Stimulated activated CD8-positive, alpha-beta memory T cell treated with anti-CD3 and anti-CD28 coated beads, Interleukin-7, amount 100 ng/mL, for 48 hours (primary cell): Measurements from ENCODE around the gene WASHC4.
"Not testable (repeated sequence)": the region's sequence is repeated elsewhere in the genome, so short reads cannot be mapped to it uniquely, and the experiment has no call there.

Experiments used
- DNase-seq, 2 donors: peaks; one replicate each; pipeline ENCODE4 v3.0.0-alpha.2; 2020; ENCODE audit warnings: low read depth in 1 of 2; ENCODE audit errors: extremely low read depth in 1 of 2

The WASHC4 gene

GRCh38 chr12:105091476-105092206 is 15.9 kb upstream of the WASHC4 start:
- no peak for DNase-seq

DNA sequence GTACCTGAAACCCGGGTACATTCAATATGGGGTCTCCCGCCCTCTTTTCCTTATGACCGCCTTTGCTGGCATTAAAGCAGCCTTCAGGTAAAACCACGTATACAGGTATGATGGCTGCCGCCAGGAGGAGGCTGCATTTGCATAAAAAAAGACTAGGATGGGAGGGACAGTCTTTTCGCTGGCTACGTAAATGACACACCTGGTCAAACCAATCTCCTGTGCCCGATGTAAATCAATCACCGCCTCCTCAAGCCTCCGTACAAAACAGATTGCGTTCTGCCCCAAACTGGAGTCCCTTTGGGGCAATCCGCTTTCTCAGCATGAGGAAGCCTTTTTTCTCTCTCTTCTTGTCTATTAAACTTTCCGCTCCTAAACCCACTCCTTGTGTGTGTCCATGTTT is 15.2 kb upstream of the WASHC4 start:
- no peak for DNase-seq

GRCh38 chr12:105095338-105095737 is 12.2 kb upstream of the WASHC4 start:
- not testable (repeated sequence) for DNase-seq

DNA sequence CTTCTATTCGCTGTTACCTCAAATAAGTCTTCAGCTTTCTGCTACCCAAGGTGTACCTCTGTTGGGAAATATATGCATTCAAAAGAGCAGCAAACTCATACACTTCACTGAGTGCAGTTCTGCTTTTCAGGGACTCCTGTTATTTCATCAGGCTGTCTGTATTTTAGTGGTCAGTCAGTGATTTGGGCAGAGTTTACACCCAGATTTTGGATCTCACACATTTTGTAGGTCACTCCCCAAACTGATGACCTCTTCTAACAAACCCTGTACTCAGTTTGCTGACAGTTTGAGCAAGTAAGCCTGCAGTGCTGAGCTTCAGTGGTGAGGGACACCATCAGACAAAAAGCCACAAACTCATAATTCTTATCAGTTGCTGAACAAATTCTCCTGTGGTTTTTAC is 8.2 kb upstream of the WASHC4 start:
- DNase-seq, result no peak

DNA sequence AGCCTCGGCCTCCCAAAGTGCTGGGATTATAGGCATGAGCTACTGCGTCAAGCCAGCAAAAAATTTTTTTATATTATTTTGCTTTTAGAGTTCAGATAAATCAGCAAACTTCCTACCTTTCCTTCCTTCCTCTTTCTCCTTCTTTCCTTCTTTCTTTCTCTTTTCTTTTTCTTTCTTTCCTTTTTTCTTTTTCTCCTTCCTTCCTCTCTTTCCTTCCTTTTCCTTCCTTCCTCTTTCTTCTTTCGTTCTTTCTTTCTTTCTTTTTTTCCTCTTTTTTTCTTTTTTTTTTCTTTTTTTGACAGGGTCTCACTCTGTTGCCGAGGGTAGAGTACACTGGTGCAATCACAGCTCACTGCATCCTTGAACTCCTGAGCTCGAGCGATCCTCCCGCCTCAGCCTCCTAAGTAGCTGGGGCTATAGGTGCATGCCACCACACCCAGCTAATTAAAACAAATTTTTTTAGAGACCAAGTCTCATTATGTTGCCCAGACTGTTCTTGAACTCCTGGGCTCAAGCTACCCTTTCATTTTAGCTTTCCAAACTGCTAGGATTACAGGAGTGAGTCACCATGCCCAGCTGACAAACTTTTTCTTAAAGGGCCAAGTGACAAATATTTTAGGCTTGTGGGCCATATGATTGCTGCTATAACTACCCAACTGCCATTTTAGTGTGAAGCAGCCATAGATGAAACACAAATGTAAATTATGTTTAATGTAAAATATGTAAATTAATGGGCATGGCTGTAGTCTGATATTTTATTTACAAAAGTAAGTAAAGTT is 7.1 kb upstream of the WASHC4 start:
- DNase-seq, result no peak

- no peak for DNase-seq
Observed at GRCh38 chr12:105100998-105101397, 6.5 kb upstream of the WASHC4 start.

GRCh38 chr12:105102673-105103072 is 4.9 kb upstream of the WASHC4 start:
- no peak for DNase-seq

DNA sequence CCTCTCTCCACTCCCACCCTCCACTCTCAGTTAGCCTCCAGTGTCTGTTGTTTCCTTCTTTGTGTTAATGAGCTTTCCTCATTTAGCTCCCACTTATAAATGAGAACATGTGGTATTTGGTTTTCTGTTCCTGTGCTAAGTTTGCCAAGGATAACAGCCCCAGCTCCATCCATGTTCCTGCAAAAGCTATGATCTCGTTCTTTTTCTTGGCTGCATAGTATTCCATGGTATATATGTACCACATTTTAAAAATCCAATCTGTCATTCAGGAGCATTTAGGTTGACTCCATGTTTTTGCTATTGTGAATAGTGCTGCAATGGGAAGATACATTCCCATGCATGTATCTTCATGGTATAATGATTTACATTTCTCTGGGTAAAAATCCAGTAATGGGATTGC is 2.8 kb upstream of the WASHC4 start:
- no peak for DNase-seq

DNA sequence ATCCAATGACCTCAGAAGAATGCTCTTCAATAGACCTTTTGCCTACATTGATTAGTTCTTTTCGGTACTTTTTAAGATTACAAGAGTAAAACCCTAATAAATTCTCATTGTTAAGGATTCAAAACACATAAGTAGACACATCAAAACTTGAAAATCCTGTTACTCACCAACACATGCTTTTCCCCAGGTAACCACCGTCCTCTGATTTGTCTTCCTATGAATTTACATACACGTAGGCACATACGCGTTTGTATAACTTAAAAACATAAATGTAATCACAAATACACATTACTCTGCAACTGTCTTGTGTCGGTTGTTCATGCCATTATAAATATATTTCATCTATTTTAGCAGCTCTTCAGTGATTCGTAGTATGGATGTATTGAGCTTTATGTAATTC is 910 bp upstream of the WASHC4 start:
- no peak for DNase-seq

DNA sequence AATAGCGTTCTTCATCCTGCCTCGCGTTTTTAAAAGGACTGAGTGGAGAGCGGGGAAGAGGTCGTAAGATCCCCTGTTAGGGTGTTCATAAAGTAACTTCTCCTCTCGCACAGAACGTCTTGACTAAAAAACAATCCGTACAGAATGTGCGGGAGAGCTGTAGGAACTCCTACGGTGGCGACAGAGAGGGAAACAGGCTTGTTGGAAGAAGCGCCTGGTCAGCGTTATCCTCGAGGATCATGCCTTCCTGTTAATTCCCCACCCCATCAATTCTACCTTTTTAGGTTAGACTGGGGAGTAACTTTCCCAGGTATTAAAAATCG is 399 bp upstream of the WASHC4 start:
- no peak for DNase-seq

DNA sequence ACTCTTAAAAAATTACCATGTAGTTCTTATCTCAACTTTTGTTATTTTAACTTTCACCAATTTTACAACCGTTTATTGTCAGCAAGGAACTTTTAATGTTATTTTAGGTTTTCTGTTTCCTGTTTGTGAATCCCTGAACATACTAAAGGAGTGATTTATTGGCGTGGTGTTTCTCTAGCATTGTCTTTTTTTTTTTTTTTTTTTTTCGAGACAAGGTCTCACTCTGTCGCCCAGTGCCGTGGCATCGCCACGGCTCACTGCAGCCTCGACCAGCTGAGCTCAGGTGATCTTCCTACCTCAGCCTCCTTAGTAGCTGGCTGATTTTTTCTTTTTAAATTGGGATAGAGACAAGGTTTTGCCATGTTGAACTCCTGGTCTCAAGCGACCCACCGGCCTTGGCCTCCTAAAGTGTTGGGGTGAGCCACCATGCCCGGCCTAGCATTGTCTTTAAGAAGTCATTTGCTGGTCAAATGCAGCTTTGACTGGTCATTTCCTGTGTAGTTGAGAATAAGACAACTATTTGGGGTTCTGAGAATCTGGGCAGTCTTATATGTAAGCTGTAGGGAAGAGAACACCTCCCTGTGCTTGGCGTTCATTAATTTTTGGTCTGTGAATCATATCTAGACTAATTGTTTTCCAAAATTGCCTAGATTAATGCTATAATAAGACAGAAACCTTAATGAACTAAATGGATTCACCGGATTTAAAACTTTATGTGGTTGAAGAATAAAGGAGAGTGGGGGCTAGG is 2.1 kb downstream of the WASHC4 start:
- no peak for DNase-seq

DNA sequence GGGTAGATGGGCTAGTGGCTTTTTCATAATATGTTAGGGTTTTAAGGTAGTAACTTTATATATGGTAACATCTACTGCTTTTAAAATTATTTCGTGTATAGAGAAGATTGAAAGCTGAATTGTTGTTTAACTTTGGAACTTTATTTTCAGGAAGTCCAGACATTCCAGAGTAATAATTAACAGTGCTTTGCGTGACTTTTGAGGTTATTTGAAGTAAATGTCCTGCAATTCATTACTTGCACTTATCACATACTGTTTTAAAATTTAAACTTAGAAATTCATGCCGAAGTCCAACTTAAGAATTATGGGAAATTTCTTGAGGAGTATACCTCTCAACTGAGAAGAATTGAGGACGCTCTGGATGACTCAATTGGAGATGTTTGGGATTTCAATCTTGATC is 3.3 kb downstream of the WASHC4 start:
- DNase-seq, result no peak

GRCh38 chr12:105113094-105113493 is 5.6 kb downstream of the WASHC4 start:
- DNase-seq, result no peak

DNA sequence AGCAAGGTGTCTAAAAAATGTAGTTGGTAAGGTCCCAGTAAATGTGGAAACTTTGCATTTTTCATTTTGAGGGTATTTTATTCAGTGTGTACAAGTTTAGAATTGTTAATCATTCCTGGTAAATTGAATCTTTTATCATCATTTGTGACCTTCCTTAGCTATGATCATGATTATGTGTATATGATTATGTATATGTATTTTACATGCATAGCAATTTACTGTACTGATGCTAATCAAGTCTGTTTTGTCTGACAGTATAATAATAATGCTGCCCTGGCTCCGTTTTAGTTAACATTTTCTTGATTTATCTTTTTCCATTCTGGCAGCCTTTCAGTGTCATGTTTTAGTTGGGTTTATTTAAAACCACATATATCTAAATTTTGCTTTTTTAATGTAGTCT is 9.4 kb downstream of the WASHC4 start:
- DNase-seq, result no peak

GRCh38 chr12:105120551-105120950 is 13.0 kb downstream of the WASHC4 start:
- no peak for DNase-seq

GRCh38 chr12:105138248-105138647 is 30.7 kb downstream of the WASHC4 start:
- no peak for DNase-seq

GRCh38 chr12:105141320-105141922 is 33.9 kb downstream of the WASHC4 start:
- no peak for DNase-seq

- no peak for DNase-seq
Observed at GRCh38 chr12:105142259-105142658, 34.7 kb downstream of the WASHC4 start.

DNA sequence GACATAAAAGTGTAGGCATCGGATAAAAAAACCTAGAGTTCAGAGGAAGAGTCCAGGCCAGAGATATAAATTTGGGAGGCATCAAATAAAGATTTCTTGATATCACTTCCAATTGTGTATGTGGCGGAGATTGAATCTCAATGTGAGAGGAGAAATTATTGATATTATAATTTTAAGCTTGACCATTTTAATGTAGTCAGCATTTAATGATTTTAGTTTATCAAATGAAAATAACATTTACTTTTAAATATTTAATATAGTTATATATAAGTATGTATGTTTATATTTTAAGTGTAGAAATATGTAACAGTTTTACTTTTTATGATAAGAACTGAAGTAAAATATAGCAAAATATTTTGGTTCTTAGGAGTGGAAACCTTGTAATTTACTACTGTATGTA is 48.7 kb downstream of the WASHC4 start:
- no peak for DNase-seq

- DNase-seq, result no peak
Observed at GRCh38 chr12:105157606-105158005, 50.1 kb downstream of the WASHC4 start.

- no peak for DNase-seq
Observed at GRCh38 chr12:105158876-105159275, 51.3 kb downstream of the WASHC4 start.

- no peak for DNase-seq
Observed at GRCh38 chr12:105162174-105162573, 54.6 kb downstream of the WASHC4 start.
